K562 (cell line): ENCODE results near the gene NR3C1. TPM values are rescaled to one million over a fixed set of nuclear protein-coding genes. Genes with fewer than 3 reads are reported as not detected.

Experiments used
- ATAC-seq: fragments of 200-7000 bp; cut with Tn5 transposase; 3 replicates; pipeline ENCODE4 v1.9.1; 2020; ENCODE audit warnings: moderate library complexity
- BruUV-seq: library from RNA; stranded (reverse); fragments of 400-500 nt; replicated peaks from 2 replicates; lab custom pipeline; 2021; lab: Mats Ljungman, UMichigan
- CTCF ChIA-PET: fragments of 300-600 bp; formaldehyde crosslinking; extraction: SDS; loops from one replicate; lab custom pipeline; 2021; ENCODE audit warnings: low intra/inter-chr PET ratio; lab: Yijun Ruan, JAX
- POLR2A ChIA-PET: fragments of 300-600, 350-650 bp; sonication (Branson Sonifier 250); formaldehyde crosslinking; extraction: SDS; loops from one replicate; lab custom pipeline; 2021; ENCODE audit warnings: antibody characterized with exemption, inconsistent platforms; lab: Yijun Ruan, JAX
- DNase-seq, 4 experiments: peaks; one replicate each; pipeline versions ENCODE4 v3.0.0 to v3.0.0-alpha.2; 2011 to 2018; ENCODE audit warnings: low spot score in 3 of 4, mixed read lengths in 3 of 4; ENCODE audit errors: extremely low read depth in 1 of 4
- FAIRE-seq: peaks from 2 replicates; lab custom pipeline; 2011; peaks lifted over from hg19 to GRCh38; lab: Jason Lieb, UNC
- H2AFZ ChIP-seq: 2 replicates; pipeline ENCODE4 v1.6.0; 2011; ENCODE audit warnings: low read depth, low read length, control low read depth, inconsistent platforms
- H3K27ac ChIP-seq: fragments of 200-600 bp; 3 replicates; pipeline ENCODE4 v1.8.0; 2011; ENCODE audit warnings: low read depth, mild to moderate bottlenecking, control low read depth, inconsistent platforms, low read length, moderate library complexity, mixed read lengths; ENCODE audit errors: extremely low read depth
- H3K27me3 ChIP-seq, 2 experiments: fragments of 300-600 bp in 1 of 2; 2 replicates in 1 of 2; 3 replicates in 1 of 2; pipeline versions ENCODE4 v1.6.0 to v1.8.0; 2011; ENCODE audit warnings: inconsistent platforms in 2 of 2, low read length in 2 of 2, mild to moderate bottlenecking in 1 of 2, mixed read lengths in 1 of 2, moderate library complexity in 1 of 2; ENCODE audit not compliant: control insufficient read depth in 2 of 2, insufficient read depth in 2 of 2
- H3K36me3 ChIP-seq: fragments of 300-600 bp; 3 replicates; pipeline ENCODE4 v1.8.0; 2011; ENCODE audit warnings: mild to moderate bottlenecking, low read length, inconsistent platforms; ENCODE audit not compliant: control insufficient read depth, insufficient read depth
- H3K4me1 ChIP-seq, 2 experiments: fragments of 200-600 bp in 1 of 2; replicated peaks in 1 of 2; 2 replicates in 1 of 2; 3 replicates in 1 of 2; pipeline versions ENCODE4 v1.5.1 to v1.8.0; 2011; ENCODE audit warnings: inconsistent platforms in 2 of 2, low read length in 2 of 2, mild to moderate bottlenecking in 1 of 2, mixed read lengths in 1 of 2, moderate library complexity in 1 of 2; ENCODE audit not compliant: control insufficient read depth in 2 of 2, insufficient read depth in 2 of 2
- H3K4me2 ChIP-seq: 2 replicates; pipeline ENCODE4 v1.6.1; 2011; ENCODE audit warnings: low read length, control low read depth, inconsistent platforms, mixed read lengths; ENCODE audit not compliant: insufficient read depth
- H3K4me3 ChIP-seq: fragments of 200-600 bp; sonication (generic), shearing (Covaris generic); 2 replicates; pipeline ENCODE4 v1.5.1; 2016; ENCODE audit warnings: control low read depth, inconsistent platforms
- H3K79me2 ChIP-seq: fragments of 200-600 bp; 3 replicates; pipeline ENCODE4 v1.8.0; 2011; ENCODE audit warnings: low read length, inconsistent platforms; ENCODE audit not compliant: control insufficient read depth, insufficient read depth
- H3K9ac ChIP-seq, 2 experiments: 2 replicates each; pipeline versions ENCODE4 v1.6.0 to v1.6.1; 2011; ENCODE audit warnings: low read depth in 2 of 2, low read length in 2 of 2, control low read depth in 1 of 2, inconsistent platforms in 1 of 2, mild to moderate bottlenecking in 1 of 2, mixed read lengths in 1 of 2; ENCODE audit not compliant: insufficient read depth in 1 of 2
- H3K9me1 ChIP-seq: one replicate; pipeline ENCODE4 v1.6.0; 2011; ENCODE audit warnings: inconsistent platforms, mild to moderate bottlenecking, low read length, moderate library complexity; ENCODE audit not compliant: control insufficient read depth, insufficient read depth
- H3K9me3 ChIP-seq: replicated peaks from 2 replicates; pipeline ENCODE4 v1.5.1; 2011; ENCODE audit warnings: low read depth, low read length, inconsistent platforms; ENCODE audit not compliant: control insufficient read depth, insufficient read depth
- H4K20me1 ChIP-seq: replicated peaks from 2 replicates; pipeline ENCODE4 v1.6.1; 2011; ENCODE audit warnings: low read length, inconsistent platforms, mixed read lengths; ENCODE audit not compliant: control insufficient read depth, insufficient read depth
- ARID2 ChIP-seq: fragments of 450-650 bp; IDR thresholded peaks from 2 replicates; pipeline ENCODE4 v1.6.1; 2017; ENCODE audit warnings: antibody characterized with exemption, mild to moderate bottlenecking
- BHLHE40 ChIP-seq: IDR thresholded peaks from 2 replicates; pipeline ENCODE4 v1.6.1; 2011; ENCODE audit warnings: low read length, improper control_type of control experiment
- NCOR1 ChIP-seq: fragments of 450-650 bp; IDR thresholded peaks from 2 replicates; pipeline ENCODE4 v1.6.1; 2016; ENCODE audit warnings: mild to moderate bottlenecking, moderate library complexity
- NR2F6 ChIP-seq: fragments of 450-650 bp; formaldehyde crosslinking; IDR thresholded peaks from 2 replicates; pipeline ENCODE4 v1.4.0; 2020; ENCODE audit warnings: mild to moderate bottlenecking
- SRSF9 ChIP-seq: fragments of 200-400 bp; formaldehyde crosslinking; IDR thresholded peaks from 2 replicates; pipeline ENCODE4 v1.6.1; 2017; ENCODE audit warnings: low read depth, low read length, borderline replicate concordance
- WGBS: fragments of 100-300 bp; shearing (Covaris generic); methylation state at CpG from one replicate; pipeline ENCODE4 v1.1.6; 2016; ENCODE audit warnings: low coverage, mixed read lengths; ENCODE audit not compliant: insufficient coverage; ENCODE audit errors: missing lambda C conversion rate; 5-methylcytosine and 5-hydroxymethylcytosine counted together
- in situ Hi-C: fragments of 300-500 bp; cut with MboI; formaldehyde crosslinking; loops from 4 replicates; pipeline ENCODE4 v1.15.0; 2018; ENCODE audit warnings: inconsistent platforms, mixed read lengths
- intact Hi-C: fragments of 100-400 bp; cut with micrococcal nuclease; formaldehyde crosslinking; loops from 2 replicates; pipeline ENCODE4 v1.14.2; 2022
- polyA plus RNA-seq, 8 experiments: library from polyadenylated mRNA; depleted of rRNA in 4 of 8; stranded (reverse) in 5 of 8; unstranded in 3 of 8; fragments of >200 nt; fragmentation: Nextera tagmentation in 2 of 8; fragmentation: Illumina TruSeq in 1 of 8; extraction: Ambion mirVana in 2 of 8; extraction: Trizol in 1 of 8; gene quantifications; 2 replicates each; pipeline versions ENCODE4 v1.2.1 to v1.2.3, GENCODE V29; 2011 to 2014; ENCODE audit warnings: inconsistent platforms in 1 of 8, missing spikeins in 1 of 8
- total RNA-seq, 7 experiments: library from RNA; depleted of rRNA in 6 of 7; stranded (reverse); fragments of >200 nt in 6 of 7; fragmentation: Illumina TruSeq in 2 of 7; extraction: Trizol in 2 of 7; gene quantifications; 2 replicates each; pipeline versions ENCODE4 v1.2.1 to v1.2.3, GENCODE V29; 2011 to 2021; ENCODE audit warnings: low replicate concordance in 1 of 7
- TF ChIP-seq, protein P1 (sequence below): fragments of 450-650 bp; IDR thresholded peaks from 2 replicates; pipeline ENCODE4 v1.7.1; 2018; ENCODE audit warnings: mild to moderate bottlenecking, low read depth; ENCODE audit not compliant: partially characterized antibody
- TF ChIP-seq, protein P2 (sequence below): fragments of 450-650 bp; IDR thresholded peaks from 2 replicates; pipeline ENCODE4 v1.6.1; 2018; ENCODE audit warnings: mild to moderate bottlenecking, low read depth; ENCODE audit not compliant: partially characterized antibody
- TF ChIP-seq, protein P3 (sequence below), 2 experiments: fragments of 200-800 bp in 1 of 2; sonication (Bioruptor generic) in 1 of 2; sonication (generic) in 1 of 2; formaldehyde crosslinking in 1 of 2; IDR thresholded peaks in 1 of 2; conservative IDR thresholded peaks in 1 of 2; 2 replicates each; pipeline versions ENCODE4 v1.5.0 to v1.6.1; 2016 to 2020; ENCODE audit warnings: missing compliant biosample characterization in 1 of 2, missing genetic modification characterization in 1 of 2, missing genetic modification reagents in 1 of 2
- TF ChIP-seq, protein P4 (sequence below): sonication (generic); formaldehyde crosslinking; IDR thresholded peaks from 2 replicates; pipeline ENCODE4 v1.5.0; 2020; ENCODE audit warnings: missing genetic modification reagents
- TF ChIP-seq, protein P5 (sequence below), 3 experiments: IDR thresholded peaks in 2 of 3; conservative IDR thresholded peaks in 1 of 3; 2 replicates each; pipeline ENCODE4 v1.5.1; 2011 to 2012; ENCODE audit warnings: low read length in 3 of 3, mild to moderate bottlenecking in 3 of 3, control low read depth in 2 of 3, improper control_type of control experiment in 1 of 3, inconsistent platforms in 1 of 3, low read depth in 1 of 3, mixed read lengths in 1 of 3, moderate library complexity in 1 of 3; ENCODE audit not compliant: insufficient read depth in 2 of 3

NR3C1 gene
- total and polyA plus RNA-seq, 9 of the 15 experiments (the other 6 are each of a cell fraction or from before 2014, with no cell fraction given) = 8.2 to 36.0 (median 15.0) TPM

DNA sequence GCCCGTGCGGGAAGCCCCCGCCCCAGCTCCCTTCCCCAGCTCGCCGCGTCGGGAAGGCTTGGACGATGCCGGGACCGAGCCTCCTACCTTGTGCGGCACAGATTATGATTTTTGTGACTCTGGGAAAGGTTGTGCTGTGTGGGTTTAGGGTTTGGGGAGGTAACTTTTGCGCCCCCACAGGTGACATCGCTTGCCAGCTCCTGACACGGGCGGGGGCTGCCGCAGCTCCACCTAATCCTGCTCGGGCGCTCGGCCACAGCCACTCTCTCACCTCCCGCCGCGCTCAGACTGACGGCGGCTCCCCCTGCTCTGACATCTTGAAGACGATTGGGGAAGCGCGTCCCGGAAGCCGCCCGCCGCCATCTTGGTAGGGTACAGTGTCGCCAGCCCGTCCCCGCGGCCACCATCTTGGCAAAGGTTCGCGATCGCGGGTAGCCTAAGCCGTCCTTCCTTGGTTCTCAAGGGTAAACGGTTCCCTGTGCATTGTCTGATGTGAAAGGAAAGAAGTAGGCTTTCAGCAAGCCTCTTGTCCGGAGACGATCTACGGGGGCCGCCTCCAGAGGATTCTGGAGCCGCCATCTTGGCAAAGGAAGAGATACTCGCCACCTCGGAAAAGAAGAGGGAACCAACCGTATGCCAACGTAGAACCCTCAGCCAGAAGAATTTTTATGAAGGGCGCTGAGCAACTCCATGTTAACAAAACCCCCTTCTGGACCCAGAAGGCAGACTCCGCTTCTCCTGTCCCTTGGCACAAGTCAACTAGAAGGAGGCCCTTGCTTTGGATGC lies 1.8 kb upstream of the NR3C1 start:
- FAIRE-seq (no peak), DNase-seq (peak; percentile 66 to 90 (median 68)), ATAC-seq (peak; percentile 55)
- peaks cover 33% of the 10 kb centered on the region for H3K79me2 ChIP-seq
- H3K27ac ChIP-seq = peak overlapping the region; percentile 97
- peak overlapping the region; percentile 99 for H2AFZ ChIP-seq
- peak overlapping the region; percentile 78 to 82 for H3K9ac ChIP-seq
- peaks cover 15 to 18% of the 10 kb centered on the region in 2 experiments; a peak in 4 of 5 replicates for H3K4me1 ChIP-seq
- CTCF ChIA-PET = interaction anchor here (1.2 kb wide), 1 partner anchor 391 kb away, joined by 3 read pairs; no protein-coding TSS in a partner anchor
- H3K4me2 ChIP-seq = peak overlapping the region; percentile 95
- no peaks in the 10 kb centered on the region for H3K9me1 ChIP-seq
- peaks cover 16% of the 10 kb centered on the region; the same call in 1 of the 2 replicates for H4K20me1 ChIP-seq
- WGBS = 1% methylated on average over 52 of the region's 52 CpGs
- POLR2A ChIA-PET = interaction anchor here (0.7 kb wide), 1 partner anchor 8 kb away, joined by 3 read pairs; no protein-coding TSS in a partner anchor
- peaks cover 4% of the 10 kb centered on the region; the same call in 1 of the 3 replicates for H3K36me3 ChIP-seq
- no peaks in the 10 kb centered on the region for H3K9me3 ChIP-seq
- intact Hi-C loops (no loop called here), in situ Hi-C loops (no loop called here)
- no peaks in the 10 kb centered on the region for H3K27me3 ChIP-seq
- TSS peak; percentile 90 for BruUV-seq
- peak overlapping the region; percentile 76 for H3K4me3 ChIP-seq
- TF ChIP-seq ARID2 (no peak), SRSF9 (no peak), NCOR1 (no peak), BHLHE40 (no peak), NR2F6 (no peak)
- TF ChIP-seq, protein P1, sequence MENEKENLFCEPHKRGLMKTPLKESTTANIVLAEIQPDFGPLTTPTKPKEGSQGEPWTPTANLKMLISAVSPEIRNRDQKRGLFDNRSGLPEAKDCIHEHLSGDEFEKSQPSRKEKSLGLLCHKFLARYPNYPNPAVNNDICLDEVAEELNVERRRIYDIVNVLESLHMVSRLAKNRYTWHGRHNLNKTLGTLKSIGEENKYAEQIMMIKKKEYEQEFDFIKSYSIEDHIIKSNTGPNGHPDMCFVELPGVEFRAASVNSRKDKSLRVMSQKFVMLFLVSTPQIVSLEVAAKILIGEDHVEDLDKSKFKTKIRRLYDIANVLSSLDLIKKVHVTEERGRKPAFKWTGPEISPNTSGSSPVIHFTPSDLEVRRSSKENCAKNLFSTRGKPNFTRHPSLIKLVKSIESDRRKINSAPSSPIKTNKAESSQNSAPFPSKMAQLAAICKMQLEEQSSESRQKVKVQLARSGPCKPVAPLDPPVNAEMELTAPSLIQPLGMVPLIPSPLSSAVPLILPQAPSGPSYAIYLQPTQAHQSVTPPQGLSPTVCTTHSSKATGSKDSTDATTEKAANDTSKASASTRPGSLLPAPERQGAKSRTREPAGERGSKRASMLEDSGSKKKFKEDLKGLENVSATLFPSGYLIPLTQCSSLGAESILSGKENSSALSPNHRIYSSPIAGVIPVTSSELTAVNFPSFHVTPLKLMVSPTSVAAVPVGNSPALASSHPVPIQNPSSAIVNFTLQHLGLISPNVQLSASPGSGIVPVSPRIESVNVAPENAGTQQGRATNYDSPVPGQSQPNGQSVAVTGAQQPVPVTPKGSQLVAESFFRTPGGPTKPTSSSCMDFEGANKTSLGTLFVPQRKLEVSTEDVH = no peak
- TF ChIP-seq, protein P2, sequence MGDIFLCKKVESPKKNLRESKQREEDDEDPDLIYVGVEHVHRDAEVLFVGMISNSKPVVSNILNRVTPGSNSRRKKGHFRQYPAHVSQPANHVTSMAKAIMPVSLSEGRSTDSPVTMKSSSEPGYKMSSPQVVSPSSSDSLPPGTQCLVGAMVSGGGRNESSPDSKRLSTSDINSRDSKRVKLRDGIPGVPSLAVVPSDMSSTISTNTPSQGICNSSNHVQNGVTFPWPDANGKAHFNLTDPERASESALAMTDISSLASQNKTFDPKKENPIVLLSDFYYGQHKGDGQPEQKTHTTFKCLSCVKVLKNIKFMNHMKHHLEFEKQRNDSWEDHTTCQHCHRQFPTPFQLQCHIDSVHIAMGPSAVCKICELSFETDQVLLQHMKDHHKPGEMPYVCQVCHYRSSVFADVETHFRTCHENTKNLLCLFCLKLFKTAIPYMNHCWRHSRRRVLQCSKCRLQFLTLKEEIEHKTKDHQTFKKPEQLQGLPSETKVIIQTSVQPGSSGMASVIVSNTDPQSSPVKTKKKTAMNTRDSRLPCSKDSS = no peak
- TF ChIP-seq, protein P3, sequence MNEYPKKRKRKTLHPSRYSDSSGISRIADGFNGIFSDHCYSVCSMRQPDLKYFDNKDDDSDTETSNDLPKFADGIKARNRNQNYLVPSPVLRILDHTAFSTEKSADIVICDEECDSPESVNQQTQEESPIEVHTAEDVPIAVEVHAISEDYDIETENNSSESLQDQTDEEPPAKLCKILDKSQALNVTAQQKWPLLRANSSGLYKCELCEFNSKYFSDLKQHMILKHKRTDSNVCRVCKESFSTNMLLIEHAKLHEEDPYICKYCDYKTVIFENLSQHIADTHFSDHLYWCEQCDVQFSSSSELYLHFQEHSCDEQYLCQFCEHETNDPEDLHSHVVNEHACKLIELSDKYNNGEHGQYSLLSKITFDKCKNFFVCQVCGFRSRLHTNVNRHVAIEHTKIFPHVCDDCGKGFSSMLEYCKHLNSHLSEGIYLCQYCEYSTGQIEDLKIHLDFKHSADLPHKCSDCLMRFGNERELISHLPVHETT (CRISPR knock-in tag; conservative IDR thresholded peaks at IDR 0.05 in 1 of 2, IDR thresholded peaks at IDR 0.05 in 1 of 2) = peak in 1 of 2 experiments; percentile 81; a peak in 2 of 4 replicates
- TF ChIP-seq, protein P4, sequence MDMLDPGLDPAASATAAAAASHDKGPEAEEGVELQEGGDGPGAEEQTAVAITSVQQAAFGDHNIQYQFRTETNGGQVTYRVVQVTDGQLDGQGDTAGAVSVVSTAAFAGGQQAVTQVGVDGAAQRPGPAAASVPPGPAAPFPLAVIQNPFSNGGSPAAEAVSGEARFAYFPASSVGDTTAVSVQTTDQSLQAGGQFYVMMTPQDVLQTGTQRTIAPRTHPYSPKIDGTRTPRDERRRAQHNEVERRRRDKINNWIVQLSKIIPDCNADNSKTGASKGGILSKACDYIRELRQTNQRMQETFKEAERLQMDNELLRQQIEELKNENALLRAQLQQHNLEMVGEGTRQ = no peak
- TF ChIP-seq, protein P5, sequence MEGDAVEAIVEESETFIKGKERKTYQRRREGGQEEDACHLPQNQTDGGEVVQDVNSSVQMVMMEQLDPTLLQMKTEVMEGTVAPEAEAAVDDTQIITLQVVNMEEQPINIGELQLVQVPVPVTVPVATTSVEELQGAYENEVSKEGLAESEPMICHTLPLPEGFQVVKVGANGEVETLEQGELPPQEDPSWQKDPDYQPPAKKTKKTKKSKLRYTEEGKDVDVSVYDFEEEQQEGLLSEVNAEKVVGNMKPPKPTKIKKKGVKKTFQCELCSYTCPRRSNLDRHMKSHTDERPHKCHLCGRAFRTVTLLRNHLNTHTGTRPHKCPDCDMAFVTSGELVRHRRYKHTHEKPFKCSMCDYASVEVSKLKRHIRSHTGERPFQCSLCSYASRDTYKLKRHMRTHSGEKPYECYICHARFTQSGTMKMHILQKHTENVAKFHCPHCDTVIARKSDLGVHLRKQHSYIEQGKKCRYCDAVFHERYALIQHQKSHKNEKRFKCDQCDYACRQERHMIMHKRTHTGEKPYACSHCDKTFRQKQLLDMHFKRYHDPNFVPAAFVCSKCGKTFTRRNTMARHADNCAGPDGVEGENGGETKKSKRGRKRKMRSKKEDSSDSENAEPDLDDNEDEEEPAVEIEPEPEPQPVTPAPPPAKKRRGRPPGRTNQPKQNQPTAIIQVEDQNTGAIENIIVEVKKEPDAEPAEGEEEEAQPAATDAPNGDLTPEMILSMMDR (IDR thresholded peaks at IDR 0.05 in 2 of 3, conservative IDR thresholded peaks at IDR 0.05 in 1 of 3; ENCODE audit: insufficient read depth in 2 of 3, low read depth in 1 of 3, low read length in 3 of 3) = no peak; a peak in 2 of 6 replicates
